Esophagus muscularis mucosa (tissue), 3 donors: ENCODE data around the gene TUBGCP6.

ENCODE experiments used
- CTCF ChIP-seq, 3 experiments: fragments of 200-600 bp in 2 of 3; fragments of 450-650 bp in 1 of 3; sonication (generic) in 2 of 3; IDR thresholded peaks; one replicate each; pipeline ENCODE4 v1.5.1; 2017 to 2019; ENCODE audit warnings: antibody characterized with exemption in 3 of 3, mild to moderate bottlenecking in 2 of 3, moderate library complexity in 1 of 3
- POLR2AphosphoS5 ChIP-seq, 2 donors: sonication (generic); formaldehyde crosslinking; IDR thresholded peaks; one replicate each; pipeline ENCODE4 v1.6.1; 2017; ENCODE audit warnings: antibody characterized with exemption in 2 of 2

- no peak for TF ChIP-seq POLR2AphosphoS5 (IDR thresholded peaks at IDR 0.05)
- no peak for TF ChIP-seq CTCF (IDR thresholded peaks at IDR 0.05)
Observed at GRCh38 chr22:50224071-50224470, 20.8 kb downstream of the TUBGCP6 start.
